GM21786 (cell line): Measurements from ENCODE around the gene CCER1.

ENCODE experiments used
- ATAC-seq: cut with Tn5 transposase; IDR thresholded peaks from one replicate; pipeline ENCODE4 v1.9.1; 2021; ENCODE audit not compliant: unreplicated experiment

CCER1 gene

GRCh38 chr12:90922145-90922627 lies 32.8 kb downstream of the CCER1 start:
- ATAC-seq: no peak

GRCh38 chr12:90921536-90921935 lies 33.4 kb downstream of the CCER1 start:
- ATAC-seq: no peak

GRCh38 chr12:90920222-90920621 lies 34.8 kb downstream of the CCER1 start:
- ATAC-seq: no peak

GRCh38 chr12:90917431-90917830 lies 37.5 kb downstream of the CCER1 start:
- no peak for ATAC-seq

GRCh38 chr12:90916516-90916915 lies 38.5 kb downstream of the CCER1 start:
- no peak for ATAC-seq

- ATAC-seq: no peak
Measured at GRCh38 chr12:90915353-90915752, 39.6 kb downstream of the CCER1 start.

- no peak for ATAC-seq
Measured at GRCh38 chr12:90910958-90911357, 44.0 kb downstream of the CCER1 start.

- ATAC-seq: no peak
Measured at GRCh38 chr12:90909069-90909770, 45.8 kb downstream of the CCER1 start.

- no peak for ATAC-seq
Measured at GRCh38 chr12:90908465-90908864, 46.5 kb downstream of the CCER1 start.

- no peak for ATAC-seq
Measured at GRCh38 chr12:90905691-90906370, 49.1 kb downstream of the CCER1 start.

- no peak for ATAC-seq
Measured at GRCh38 chr12:90902596-90902995, 52.4 kb downstream of the CCER1 start.
